ENCODE results near the gene CHRND. TPM values are rescaled to one million over a fixed set of nuclear protein-coding genes. Genes with fewer than 3 reads are reported as not detected.

The CHRND gene
- total RNA-seq, 3 donors from 2014 or later (not counting 1 experiment from before 2014, with no cell fraction given): not detected

DNA sequence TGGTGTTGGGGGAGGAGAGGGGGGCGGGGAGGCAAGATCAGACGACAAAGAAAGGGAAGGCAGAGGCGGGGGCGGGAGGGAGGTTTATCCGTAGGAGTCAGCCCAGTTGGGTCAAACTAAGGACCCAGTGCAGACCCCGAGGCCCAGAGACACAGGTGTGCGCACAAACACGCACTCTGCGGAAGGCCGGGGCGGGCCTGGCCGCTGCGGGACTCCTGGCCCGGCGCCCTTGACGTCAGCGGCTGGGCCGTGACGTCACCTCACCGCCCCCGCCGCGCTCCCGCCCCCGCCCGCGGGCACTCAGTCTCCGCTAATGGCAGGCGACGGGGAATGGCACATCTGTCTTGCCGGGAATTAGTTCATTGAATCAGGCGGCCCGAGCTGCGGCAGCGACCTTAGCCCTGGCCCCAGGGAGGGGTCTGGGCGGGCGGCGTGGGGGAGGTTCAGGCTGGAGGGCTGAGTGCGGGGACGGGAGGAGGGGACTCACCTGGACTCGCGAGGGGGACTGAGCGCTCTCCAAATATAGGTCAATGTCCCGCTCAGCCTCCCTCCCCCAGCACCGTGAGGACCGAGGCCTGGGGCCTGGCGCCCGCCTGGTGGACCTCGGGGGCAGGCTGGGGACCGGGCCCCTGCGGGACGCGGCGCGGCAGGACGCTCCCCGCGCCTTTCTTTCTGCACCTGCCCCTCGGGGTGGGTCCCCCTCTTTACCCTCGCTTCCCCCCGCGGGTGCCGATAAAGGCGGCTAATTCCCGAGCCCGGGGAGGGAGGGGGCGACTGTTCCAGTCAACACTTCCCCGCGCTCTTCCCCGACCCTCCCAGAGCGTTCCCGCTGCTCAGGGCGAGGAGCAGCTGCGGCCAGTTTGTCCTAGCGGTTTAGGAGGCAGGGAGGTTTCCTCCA lies 22.8 kb upstream of the CHRND start:
- Histone ChIP-seq H3K27me3 (ENCODE audit: control insufficient read depth, insufficient read depth, low read length) (peaks cover 17% of the 10 kb centered on the region), H3K36me3 (ENCODE audit: control insufficient read depth, insufficient read depth, low read length) (no peaks in the 10 kb centered on the region), H3K27ac (ENCODE audit: low read length) (no peak overlapping the region), H3K9me3 (ENCODE audit: control insufficient read depth, insufficient read depth, low read length) (no peaks in the 10 kb centered on the region), H3K4me1 (ENCODE audit: control insufficient read depth, insufficient read depth, low read length) (peaks cover 3% of the 10 kb centered on the region), H3K4me3 (ENCODE audit: low read length) (no peak overlapping the region)
- peak; percentile 28 to 69 for DNase-seq
- intact Hi-C loops (cut with micrococcal nuclease): no loop called here
- ATAC-seq: peak; percentile 34 to 77 (median 77)
- H3K36me3 Mint-ChIP-seq: no peaks in the 10 kb centered on the region
- H3K27ac Mint-ChIP-seq: no peak overlapping the region
- peaks cover 14 to 39% of the 10 kb centered on the region in 2 donors for H3K27me3 Mint-ChIP-seq (ENCODE audit: low read depth in 2 of 2)
- TF ChIP-seq CTCF (IDR thresholded peaks at IDR 0.05): no peak
- H3K9me3 Mint-ChIP-seq: no peaks in the 10 kb centered on the region
- H3K4me3 Mint-ChIP-seq: peak overlapping the region; percentile 9
- H3K4me1 Mint-ChIP-seq: peaks cover 0 to 8% of the 10 kb centered on the region in 2 donors
- WGBS (ENCODE audit: insufficient coverage): 2% methylated on average over 75 of the region's 75 CpGs

- intact Hi-C loops (cut with micrococcal nuclease): no loop called here
- Mint-ChIP-seq H3K4me3 (peak overlapping the region; percentile 9), H3K27me3 (ENCODE audit: low read depth in 2 of 2) (peaks cover 14 to 37% of the 10 kb centered on the region in 2 donors), H3K4me1 (peaks cover 0 to 8% of the 10 kb centered on the region in 2 donors), H3K9me3 (no peaks in the 10 kb centered on the region), H3K36me3 (no peaks in the 10 kb centered on the region), H3K27ac (no peak overlapping the region)
- H3K9me3 ChIP-seq (ENCODE audit: control insufficient read depth, insufficient read depth, low read length): no peaks in the 10 kb centered on the region
- H3K4me1 ChIP-seq (ENCODE audit: control insufficient read depth, insufficient read depth, low read length): peaks cover 3% of the 10 kb centered on the region
- no peaks in the 10 kb centered on the region for H3K36me3 ChIP-seq (ENCODE audit: control insufficient read depth, insufficient read depth, low read length)
- no peak overlapping the region for H3K27ac ChIP-seq (ENCODE audit: low read length)
- H3K4me3 ChIP-seq (ENCODE audit: low read length): no peak overlapping the region
- peaks cover 17% of the 10 kb centered on the region for H3K27me3 ChIP-seq (ENCODE audit: control insufficient read depth, insufficient read depth, low read length)
- no peak for TF ChIP-seq CTCF (IDR thresholded peaks at IDR 0.05)
- ATAC-seq (no peak), DNase-seq (peak in 1 of 2 donors; percentile 8)
- 16% methylated on average over 16 of the region's 16 CpGs for WGBS (ENCODE audit: insufficient coverage)
These were observed 22.1 kb upstream of the CHRND start for GRCh38 chr2:232503809-232504323.

GRCh38 chr2:232504438-232504837 lies 21.5 kb upstream of the CHRND start:
- Mint-ChIP-seq H3K36me3 (no peaks in the 10 kb centered on the region), H3K4me1 (peaks cover 0 to 8% of the 10 kb centered on the region in 2 donors), H3K27ac (no peak overlapping the region), H3K27me3 (ENCODE audit: low read depth in 2 of 2) (peaks cover 14 to 41% of the 10 kb centered on the region in 2 donors), H3K9me3 (no peaks in the 10 kb centered on the region), H3K4me3 (no peak overlapping the region)
- Histone ChIP-seq H3K36me3 (ENCODE audit: control insufficient read depth, insufficient read depth, low read length) (no peaks in the 10 kb centered on the region), H3K4me1 (ENCODE audit: control insufficient read depth, insufficient read depth, low read length) (peaks cover 3% of the 10 kb centered on the region), H3K9me3 (ENCODE audit: control insufficient read depth, insufficient read depth, low read length) (no peaks in the 10 kb centered on the region), H3K4me3 (ENCODE audit: low read length) (no peak overlapping the region), H3K27me3 (ENCODE audit: control insufficient read depth, insufficient read depth, low read length) (peaks cover 17% of the 10 kb centered on the region), H3K27ac (ENCODE audit: low read length) (no peak overlapping the region)
- WGBS (ENCODE audit: insufficient coverage): 75% methylated on average over 2 of the region's 2 CpGs
- no peak for TF ChIP-seq CTCF (IDR thresholded peaks at IDR 0.05)
- ATAC-seq (no peak), DNase-seq (peak in 1 of 2 donors; percentile 12)
- intact Hi-C loops (cut with micrococcal nuclease): no loop called here
